H1 (cell line): Measurements from ENCODE around the gene NME3. TPM values are rescaled to one million over a fixed set of nuclear protein-coding genes. Genes with fewer than 3 reads are reported as not detected.

Source experiments
- CTCF ChIA-PET: fragments of 300-600 bp; sonication (Branson Sonifier 250); formaldehyde crosslinking; loops from one replicate; lab custom pipeline; 2021; ENCODE audit not compliant: partially characterized antibody; lab: Charles Lee
- POLR2A ChIA-PET: fragments of 300-600 bp; sonication (Branson Sonifier 250); formaldehyde crosslinking; loops from one replicate; lab custom pipeline; 2021; ENCODE audit warnings: inconsistent platforms; ENCODE audit not compliant: partially characterized antibody; lab: Charles Lee
- DNase-seq, 2 experiments: peaks; one replicate each; pipeline versions ENCODE4 v3.0.0 to v3.0.0-alpha.2; 2010 to 2022; ENCODE audit warnings: low spot score in 2 of 2, low read depth in 1 of 2, mixed read lengths in 1 of 2
- FAIRE-seq: peaks from 2 replicates; lab custom pipeline; 2011; peaks lifted over from hg19 to GRCh38; lab: Jason Lieb, UNC
- H2AFZ ChIP-seq: 2 replicates; pipeline ENCODE4 v1.8.1; 2012; ENCODE audit warnings: low read length, inconsistent platforms
- H2AK5ac ChIP-seq: 2 replicates; pipeline ENCODE4 v1.6.1; 2013; ENCODE audit warnings: low read depth, low read length
- H2BK120ac ChIP-seq: replicated peaks from 2 replicates; pipeline ENCODE3; 2013; ENCODE audit warnings: low read depth, low read length, inconsistent platforms
- H2BK12ac ChIP-seq: 2 replicates; pipeline ENCODE4 v1.6.1; 2013; ENCODE audit warnings: low read depth, low read length
- H2BK15ac ChIP-seq: 2 replicates; pipeline ENCODE4 v1.6.1; 2013; ENCODE audit warnings: low read length
- H2BK20ac ChIP-seq: 2 replicates; pipeline ENCODE4 v1.6.1; 2013; ENCODE audit warnings: low read length
- H2BK5ac ChIP-seq: 2 replicates; pipeline ENCODE4 v1.6.1; 2013; ENCODE audit warnings: low read depth, low read length
- H3K14ac ChIP-seq: 2 replicates; pipeline ENCODE4 v1.6.1; 2013; ENCODE audit warnings: inconsistent platforms; ENCODE audit not compliant: insufficient read length
- H3K18ac ChIP-seq: 2 replicates; pipeline ENCODE4 v1.6.1; 2013; ENCODE audit warnings: low read length; ENCODE audit errors: extremely low read depth
- H3K23ac ChIP-seq: 2 replicates; pipeline ENCODE4 v1.6.1; 2013; ENCODE audit warnings: inconsistent platforms; ENCODE audit not compliant: insufficient read length
- H3K23me2 ChIP-seq: 2 replicates; pipeline ENCODE4 v1.6.1; 2013; ENCODE audit warnings: low read depth, low read length
- H3K27ac ChIP-seq: 2 replicates; pipeline ENCODE4 v1.6.1; 2011; ENCODE audit warnings: low read depth, low read length, inconsistent platforms
- H3K27me3 ChIP-seq, 4 experiments: replicated peaks in 1 of 4; 1 replicate in 1 of 4; 2 replicates in 3 of 4; pipeline versions ENCODE4 v1.6.1 to v1.8.1; 2011 to 2013; ENCODE audit warnings: low read length in 3 of 4, mild to moderate bottlenecking in 3 of 4, inconsistent platforms in 2 of 4, mixed read lengths in 2 of 4, moderate library complexity in 1 of 4; ENCODE audit not compliant: control insufficient read depth in 3 of 4, insufficient read depth in 3 of 4; ENCODE audit errors: extremely low read depth in 1 of 4
- H3K36me3 ChIP-seq, 4 experiments: 2 replicates each; pipeline versions ENCODE4 v1.6.1 to v1.8.1; 2011 to 2013; ENCODE audit warnings: mild to moderate bottlenecking in 4 of 4, low read length in 3 of 4, moderate library complexity in 2 of 4, control low read depth in 1 of 4, inconsistent platforms in 1 of 4; ENCODE audit not compliant: insufficient read depth in 4 of 4, control insufficient read depth in 2 of 4
- H3K4ac ChIP-seq: replicated peaks from 2 replicates; pipeline ENCODE3; 2013; ENCODE audit warnings: low read length, low read depth, mixed read lengths, inconsistent platforms; ENCODE audit not compliant: insufficient read length
- H3K4me1 ChIP-seq, 4 experiments: replicated peaks in 1 of 4; 1 replicate in 1 of 4; 2 replicates in 3 of 4; pipeline versions ENCODE4 v1.6.1 to v1.8.1; 2011 to 2013; ENCODE audit warnings: low read length in 3 of 4, inconsistent platforms in 2 of 4, mixed read lengths in 1 of 4; ENCODE audit not compliant: insufficient read depth in 4 of 4, control insufficient read depth in 3 of 4
- H3K4me2 ChIP-seq, 2 experiments: 2 replicates each; pipeline versions ENCODE4 v1.6.1 to v1.8.1; 2011 to 2013; ENCODE audit warnings: low read depth in 2 of 2, low read length in 2 of 2, control low read depth in 1 of 2, inconsistent platforms in 1 of 2, mild to moderate bottlenecking in 1 of 2; ENCODE audit not compliant: insufficient read depth in 1 of 2
- H3K4me3 ChIP-seq, 4 experiments: fragments of 200-600, 300-600 bp in 1 of 4; sonication (generic), shearing (Covaris generic), sonication (Bioruptor Twin) in 1 of 4; 2 replicates each; pipeline versions ENCODE4 v1.5.1 to v1.8.1; 2011 to 2016; ENCODE audit warnings: low read length in 4 of 4, low read depth in 3 of 4, control low read depth in 2 of 4, inconsistent platforms in 2 of 4, mild to moderate bottlenecking in 2 of 4, mixed read lengths in 1 of 4, moderate library complexity in 1 of 4; ENCODE audit not compliant: insufficient read depth in 2 of 4; ENCODE audit errors: extremely low read depth in 1 of 4
- H3K56ac ChIP-seq: replicated peaks from 2 replicates; pipeline ENCODE3; 2013; ENCODE audit warnings: low read depth, mild to moderate bottlenecking, mixed read lengths, low read length, inconsistent platforms; ENCODE audit not compliant: insufficient read length
- H3K79me1 ChIP-seq: 2 replicates; pipeline ENCODE4 v1.6.1; 2013; ENCODE audit warnings: low read depth, low read length, control low read depth
- H3K79me2 ChIP-seq, 2 experiments: 2 replicates each; pipeline versions ENCODE4 v1.6.1 to v1.8.1; 2012 to 2013; ENCODE audit warnings: low read length in 2 of 2, mild to moderate bottlenecking in 2 of 2, inconsistent platforms in 1 of 2; ENCODE audit not compliant: insufficient read depth in 2 of 2, control insufficient read depth in 1 of 2
- H3K9ac ChIP-seq, 4 experiments: replicated peaks in 1 of 4; 1 replicate in 1 of 4; 2 replicates in 3 of 4; pipeline versions ENCODE4 v1.6.1 to v1.8.1; 2011 to 2013; ENCODE audit warnings: low read depth in 3 of 4, low read length in 3 of 4, control low read depth in 2 of 4, mild to moderate bottlenecking in 2 of 4, moderate library complexity in 2 of 4, inconsistent platforms in 1 of 4; ENCODE audit errors: extremely low read depth in 1 of 4
- H3K9me3 ChIP-seq, 2 experiments: 2 replicates each; pipeline versions ENCODE4 v1.6.1 to v1.8.1; 2012 to 2013; ENCODE audit warnings: mild to moderate bottlenecking in 2 of 2, moderate library complexity in 2 of 2, control low read depth in 1 of 2, inconsistent platforms in 1 of 2, low read depth in 1 of 2, low read length in 1 of 2, mixed read lengths in 1 of 2; ENCODE audit not compliant: insufficient read depth in 2 of 2
- H4K20me1 ChIP-seq, 2 experiments: replicated peaks in 1 of 2; 2 replicates each; pipeline versions ENCODE3 to v1.8.1; 2011 to 2013; ENCODE audit warnings: inconsistent platforms in 2 of 2, low read length in 2 of 2, mild to moderate bottlenecking in 1 of 2; ENCODE audit not compliant: insufficient read depth in 2 of 2, control insufficient read depth in 1 of 2
- H4K5ac ChIP-seq: 2 replicates; pipeline ENCODE4 v1.6.1; 2013; ENCODE audit warnings: low read length, low read depth, mixed read lengths, inconsistent platforms; ENCODE audit not compliant: insufficient read length
- H4K8ac ChIP-seq: 2 replicates; pipeline ENCODE4 v1.8.0; 2013; ENCODE audit warnings: mild to moderate bottlenecking, moderate library complexity, low read length, inconsistent platforms; ENCODE audit not compliant: insufficient read depth; ENCODE audit errors: extremely low read depth
- H4K91ac ChIP-seq: replicated peaks from 2 replicates; pipeline ENCODE3; 2013; ENCODE audit warnings: low read length, mixed read lengths, inconsistent platforms; ENCODE audit not compliant: insufficient read length
- KDM5A ChIP-seq: fragments of 200-600 bp; IDR thresholded peaks from 2 replicates; pipeline ENCODE4 v1.7.1; 2012; ENCODE audit warnings: mild to moderate bottlenecking, low read length, inconsistent platforms, mixed read lengths
- SAP30 ChIP-seq: fragments of 300-600 bp; sonication (generic); IDR thresholded peaks from 2 replicates; pipeline ENCODE4 v1.7.1; 2012; ENCODE audit warnings: low read length, moderate library complexity, mild to moderate bottlenecking, inconsistent platforms; ENCODE audit not compliant: insufficient read depth, insufficient replicate concordance
- WGBS, 2 experiments: shearing (Covaris generic) in 1 of 2; methylation state at CpG; one replicate each; pipeline versions ENCODE4 v1.1.6 to v1.1.7; 2013 to 2015; ENCODE audit warnings: low lambda C conversion rate in 2 of 2, mixed read lengths in 2 of 2, inconsistent platforms in 1 of 2, low coverage in 1 of 2, missing lambda C conversion rate in 1 of 2; ENCODE audit not compliant: insufficient replicate concordance in 2 of 2, insufficient coverage in 1 of 2, insufficient read length in 1 of 2; ENCODE audit errors: extremely low coverage in 1 of 2, missing lambda C conversion rate in 1 of 2; 5-methylcytosine and 5-hydroxymethylcytosine counted together
- polyA plus RNA-seq, 7 experiments: library from polyadenylated mRNA; depleted of rRNA in 3 of 7; stranded (reverse) in 5 of 7; unstranded in 2 of 7; fragments of >200 nt in 5 of 7; fragments of 200-250 nt in 2 of 7; gene quantifications; 1 replicate in 5 of 7; 2 replicates in 1 of 7; 4 replicates in 1 of 7; pipeline versions ENCODE4 v1.2.1 to v1.2.3, GENCODE V29; 2011 to 2013; ENCODE audit warnings: missing spikeins in 2 of 7, mixed read lengths in 2 of 7
- total RNA-seq: library from RNA; stranded (reverse); fragmentation: NEBNext Ultra II Directional; extraction: Animal tissue kit (Norgen Biotek cat#: 25700); gene quantifications from 2 replicates; pipeline ENCODE4 v1.2.1, GENCODE V29; 2021

NME3 gene
- total and polyA plus RNA-seq, 2 of the 8 experiments (the other 6 are each of a cell fraction or from before 2014, with no cell fraction given), result 72.5 to 163 TPM

DNA sequence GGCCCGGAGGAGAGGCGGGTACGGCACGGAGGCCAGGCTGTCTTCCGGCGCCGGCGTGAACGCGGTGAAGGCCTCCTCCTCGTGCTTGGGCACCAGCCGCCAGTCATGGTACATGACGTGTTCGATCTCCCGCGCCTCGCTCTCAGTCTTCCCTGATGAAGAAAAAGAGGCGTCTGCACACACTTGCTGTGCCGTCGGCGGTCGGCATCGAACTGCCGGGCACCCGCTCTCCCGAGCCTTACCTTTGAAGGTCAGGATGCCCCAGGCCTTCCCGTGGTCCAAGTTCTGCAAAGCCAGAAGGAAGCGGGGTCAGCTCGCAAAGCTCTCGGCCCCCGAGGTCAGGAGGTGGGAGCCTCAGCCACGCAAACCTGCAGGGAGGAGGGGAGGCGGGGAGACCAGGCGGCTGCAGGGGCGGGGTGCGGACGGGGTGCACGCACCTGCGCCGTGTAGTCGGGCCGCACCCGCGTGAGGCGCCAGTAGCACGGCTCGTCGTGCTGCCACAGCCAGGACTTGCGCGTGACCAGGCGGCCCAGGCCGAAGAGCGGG, 1.1 kb upstream of the NME3 start, which contains the start of gene EME2:
Gene EME2 (plus strand): TSS at position 449 of the 546 bp plus-strand sequence. CDS start 418 bp downstream, outside the sequence.
- peak; percentile 10 for TF ChIP-seq SAP30
- TF ChIP-seq KDM5A, result no peak
- Histone ChIP-seq H2BK5ac (peak within 1 kb of the TSS; percentile 88), H4K5ac (peak within 1 kb of the TSS; percentile 81), H3K4ac (peak within 1 kb of the TSS; percentile 90), H3K23ac (no peak within 1 kb of the TSS), H2AFZ (no peak within 1 kb of the TSS; the same call in 1 of the 2 replicates), H3K14ac (no peak within 1 kb of the TSS), H3K79me1 (peaks cover 4% of the 10 kb centered on the region), H3K27ac (peak within 1 kb of the TSS; percentile 62), H2BK12ac (peak within 1 kb of the TSS; percentile 4; the same call in 1 of the 2 replicates), H3K27me3 (no peaks in the 10 kb centered on the region), H3K23me2 (peaks cover 17% of the 10 kb centered on the region), H3K9me3 (no peaks in the 10 kb centered on the region), H2BK15ac (peak within 1 kb of the TSS; percentile 72; the same call in 1 of the 2 replicates), H4K91ac (peak within 1 kb of the TSS; percentile 85), H3K56ac (peak within 1 kb of the TSS; percentile 73), H2BK20ac (no peak within 1 kb of the TSS), H3K36me3 (peaks cover 2 to 31% (median 8%) of the 10 kb centered on the region in 4 experiments; a peak in 6 of 8 replicates), H3K79me2 (peaks cover 0 to 15% of the 10 kb centered on the region in 2 experiments; a peak in 1 of 4 replicates), H3K4me3 (peak within 1 kb of the TSS; percentile 82 to 91 (median 82)), H2AK5ac (peak within 1 kb of the TSS; percentile 27; the same call in 1 of the 2 replicates), H3K9ac (peak within 1 kb of the TSS; percentile 69 to 94 (median 89)), H4K20me1 (peaks cover 0 to 19% of the 10 kb centered on the region in 2 experiments), H3K18ac (peak within 1 kb of the TSS; percentile 90), H3K4me2 (peak within 1 kb of the TSS; percentile 71 to 92), H4K8ac (peak within 1 kb of the TSS; percentile 94), H3K4me1 (peaks cover 0 to 12% (median 10%) of the 10 kb centered on the region in 4 experiments; a peak in 5 of 7 replicates), H2BK120ac (no peak within 1 kb of the TSS)
- no peak for DNase-seq
- ChIA-PET POLR2A (interaction anchor here (0.7 to 13.5 kb wide), 20 partner anchors 7 to 383 kb away, joined by 3 to 246 read pairs (median 5); partner anchors contain the start of genes FAHD1, HAGH, IGFALS and JPT2), CTCF (interaction anchor here (0.6 to 2.7 kb wide), 8 partner anchors 7 to 509 kb away, joined by 3 to 13 read pairs (median 4); partner anchors contain the start of genes IGFALS, MAPK8IP3, NUBP2 and SPSB3)
- no peak for FAIRE-seq
- WGBS, 2 experiments, result 4% methylated on average over 47 of the region's 53 CpGs; no CpG with 5 or more reads in 1 of the 2 experiments
